ENCODE results near the gene FBXO33. TPM values are rescaled to one million over a fixed set of nuclear protein-coding genes. Genes with fewer than 3 reads are reported as not detected.

Gene FBXO33
- total and polyA plus RNA-seq, 2 of the 8 experiments (the other 6 are each of a cell fraction or from before 2014, with no cell fraction given) = 4.7 to 11.5 TPM

DNA sequence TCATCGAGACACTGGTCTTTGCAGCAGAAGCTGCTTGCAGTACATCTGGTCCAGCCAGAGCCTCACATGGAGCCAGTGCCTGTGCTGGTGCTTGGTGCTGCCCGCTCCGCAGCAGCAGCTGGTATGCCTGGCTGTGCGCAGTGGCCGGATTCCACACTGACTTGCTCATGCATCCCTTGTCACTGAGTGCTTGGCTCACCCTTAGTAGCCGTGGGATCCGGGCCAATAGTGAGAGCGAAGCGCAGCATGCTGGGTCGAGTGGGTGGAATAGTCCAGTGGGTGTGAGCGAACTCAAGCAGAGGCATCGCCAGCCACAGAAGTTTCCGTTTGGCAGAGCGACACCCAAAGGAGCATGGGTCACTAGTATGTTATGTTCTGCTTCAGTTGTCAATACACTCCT lies 10.1 kb upstream of the FBXO33 start (continued):
- TF ChIP-seq, protein P1, sequence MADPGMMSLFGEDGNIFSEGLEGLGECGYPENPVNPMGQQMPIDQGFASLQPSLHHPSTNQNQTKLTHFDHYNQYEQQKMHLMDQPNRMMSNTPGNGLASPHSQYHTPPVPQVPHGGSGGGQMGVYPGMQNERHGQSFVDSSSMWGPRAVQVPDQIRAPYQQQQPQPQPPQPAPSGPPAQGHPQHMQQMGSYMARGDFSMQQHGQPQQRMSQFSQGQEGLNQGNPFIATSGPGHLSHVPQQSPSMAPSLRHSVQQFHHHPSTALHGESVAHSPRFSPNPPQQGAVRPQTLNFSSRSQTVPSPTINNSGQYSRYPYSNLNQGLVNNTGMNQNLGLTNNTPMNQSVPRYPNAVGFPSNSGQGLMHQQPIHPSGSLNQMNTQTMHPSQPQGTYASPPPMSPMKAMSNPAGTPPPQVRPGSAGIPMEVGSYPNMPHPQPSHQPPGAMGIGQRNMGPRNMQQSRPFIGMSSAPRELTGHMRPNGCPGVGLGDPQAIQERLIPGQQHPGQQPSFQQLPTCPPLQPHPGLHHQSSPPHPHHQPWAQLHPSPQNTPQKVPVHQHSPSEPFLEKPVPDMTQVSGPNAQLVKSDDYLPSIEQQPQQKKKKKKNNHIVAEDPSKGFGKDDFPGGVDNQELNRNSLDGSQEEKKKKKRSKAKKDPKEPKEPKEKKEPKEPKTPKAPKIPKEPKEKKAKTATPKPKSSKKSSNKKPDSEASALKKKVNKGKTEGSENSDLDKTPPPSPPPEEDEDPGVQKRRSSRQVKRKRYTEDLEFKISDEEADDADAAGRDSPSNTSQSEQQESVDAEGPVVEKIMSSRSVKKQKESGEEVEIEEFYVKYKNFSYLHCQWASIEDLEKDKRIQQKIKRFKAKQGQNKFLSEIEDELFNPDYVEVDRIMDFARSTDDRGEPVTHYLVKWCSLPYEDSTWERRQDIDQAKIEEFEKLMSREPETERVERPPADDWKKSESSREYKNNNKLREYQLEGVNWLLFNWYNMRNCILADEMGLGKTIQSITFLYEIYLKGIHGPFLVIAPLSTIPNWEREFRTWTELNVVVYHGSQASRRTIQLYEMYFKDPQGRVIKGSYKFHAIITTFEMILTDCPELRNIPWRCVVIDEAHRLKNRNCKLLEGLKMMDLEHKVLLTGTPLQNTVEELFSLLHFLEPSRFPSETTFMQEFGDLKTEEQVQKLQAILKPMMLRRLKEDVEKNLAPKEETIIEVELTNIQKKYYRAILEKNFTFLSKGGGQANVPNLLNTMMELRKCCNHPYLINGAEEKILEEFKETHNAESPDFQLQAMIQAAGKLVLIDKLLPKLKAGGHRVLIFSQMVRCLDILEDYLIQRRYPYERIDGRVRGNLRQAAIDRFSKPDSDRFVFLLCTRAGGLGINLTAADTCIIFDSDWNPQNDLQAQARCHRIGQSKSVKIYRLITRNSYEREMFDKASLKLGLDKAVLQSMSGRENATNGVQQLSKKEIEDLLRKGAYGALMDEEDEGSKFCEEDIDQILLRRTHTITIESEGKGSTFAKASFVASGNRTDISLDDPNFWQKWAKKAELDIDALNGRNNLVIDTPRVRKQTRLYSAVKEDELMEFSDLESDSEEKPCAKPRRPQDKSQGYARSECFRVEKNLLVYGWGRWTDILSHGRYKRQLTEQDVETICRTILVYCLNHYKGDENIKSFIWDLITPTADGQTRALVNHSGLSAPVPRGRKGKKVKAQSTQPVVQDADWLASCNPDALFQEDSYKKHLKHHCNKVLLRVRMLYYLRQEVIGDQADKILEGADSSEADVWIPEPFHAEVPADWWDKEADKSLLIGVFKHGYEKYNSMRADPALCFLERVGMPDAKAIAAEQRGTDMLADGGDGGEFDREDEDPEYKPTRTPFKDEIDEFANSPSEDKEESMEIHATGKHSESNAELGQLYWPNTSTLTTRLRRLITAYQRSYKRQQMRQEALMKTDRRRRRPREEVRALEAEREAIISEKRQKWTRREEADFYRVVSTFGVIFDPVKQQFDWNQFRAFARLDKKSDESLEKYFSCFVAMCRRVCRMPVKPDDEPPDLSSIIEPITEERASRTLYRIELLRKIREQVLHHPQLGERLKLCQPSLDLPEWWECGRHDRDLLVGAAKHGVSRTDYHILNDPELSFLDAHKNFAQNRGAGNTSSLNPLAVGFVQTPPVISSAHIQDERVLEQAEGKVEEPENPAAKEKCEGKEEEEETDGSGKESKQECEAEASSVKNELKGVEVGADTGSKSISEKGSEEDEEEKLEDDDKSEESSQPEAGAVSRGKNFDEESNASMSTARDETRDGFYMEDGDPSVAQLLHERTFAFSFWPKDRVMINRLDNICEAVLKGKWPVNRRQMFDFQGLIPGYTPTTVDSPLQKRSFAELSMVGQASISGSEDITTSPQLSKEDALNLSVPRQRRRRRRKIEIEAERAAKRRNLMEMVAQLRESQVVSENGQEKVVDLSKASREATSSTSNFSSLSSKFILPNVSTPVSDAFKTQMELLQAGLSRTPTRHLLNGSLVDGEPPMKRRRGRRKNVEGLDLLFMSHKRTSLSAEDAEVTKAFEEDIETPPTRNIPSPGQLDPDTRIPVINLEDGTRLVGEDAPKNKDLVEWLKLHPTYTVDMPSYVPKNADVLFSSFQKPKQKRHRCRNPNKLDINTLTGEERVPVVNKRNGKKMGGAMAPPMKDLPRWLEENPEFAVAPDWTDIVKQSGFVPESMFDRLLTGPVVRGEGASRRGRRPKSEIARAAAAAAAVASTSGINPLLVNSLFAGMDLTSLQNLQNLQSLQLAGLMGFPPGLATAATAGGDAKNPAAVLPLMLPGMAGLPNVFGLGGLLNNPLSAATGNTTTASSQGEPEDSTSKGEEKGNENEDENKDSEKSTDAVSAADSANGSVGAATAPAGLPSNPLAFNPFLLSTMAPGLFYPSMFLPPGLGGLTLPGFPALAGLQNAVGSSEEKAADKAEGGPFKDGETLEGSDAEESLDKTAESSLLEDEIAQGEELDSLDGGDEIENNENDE (IDR thresholded peaks at IDR 0.05; ENCODE audit: insufficient replicate concordance, low read length) = no peak
- TF ChIP-seq GTF2F1 (IDR thresholded peaks at IDR 0.05; ENCODE audit: borderline replicate concordance, low read depth, low read length) (no peak), E2F6 (IDR thresholded peaks at IDR 0.05) (no peak), MAFK (IDR thresholded peaks at IDR 0.05; ENCODE audit: low read depth, low read length) (no peak), ATF2 (IDR thresholded peaks at IDR 0.05; ENCODE audit: low read length) (no peak)

Measured in H1 (cell line).